ENCODE measurements around the gene ATP1B4.

Gene ATP1B4

DNA sequence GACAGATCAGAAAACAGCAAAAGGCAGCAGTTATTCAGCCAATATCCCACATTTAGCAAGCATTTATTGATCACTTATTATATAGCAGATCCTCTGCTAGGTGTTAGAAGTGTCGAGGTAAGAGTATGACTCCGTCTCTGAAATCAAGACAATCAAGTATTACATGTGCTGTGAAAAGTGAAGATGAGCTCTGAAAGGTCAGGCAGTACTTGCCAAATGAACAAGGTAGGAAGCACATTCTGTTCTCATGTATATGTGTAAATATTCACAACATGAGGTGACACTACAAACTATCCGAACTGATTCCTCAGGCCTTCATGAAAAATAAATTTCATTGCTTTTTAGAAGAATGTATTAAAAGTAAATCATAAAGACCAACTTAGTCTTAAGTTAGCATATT lies 15.3 kb downstream of the ATP1B4 start:
- DNase-seq (ENCODE audit: low spot score): no peak

GRCh38 chrX:120377715-120378114 lies 15.8 kb downstream of the ATP1B4 start:
- DNase-seq (ENCODE audit: low spot score): no peak

GRCh38 chrX:120378570-120378969 lies 16.7 kb downstream of the ATP1B4 start:
- no peak for DNase-seq (ENCODE audit: low spot score)

DNA sequence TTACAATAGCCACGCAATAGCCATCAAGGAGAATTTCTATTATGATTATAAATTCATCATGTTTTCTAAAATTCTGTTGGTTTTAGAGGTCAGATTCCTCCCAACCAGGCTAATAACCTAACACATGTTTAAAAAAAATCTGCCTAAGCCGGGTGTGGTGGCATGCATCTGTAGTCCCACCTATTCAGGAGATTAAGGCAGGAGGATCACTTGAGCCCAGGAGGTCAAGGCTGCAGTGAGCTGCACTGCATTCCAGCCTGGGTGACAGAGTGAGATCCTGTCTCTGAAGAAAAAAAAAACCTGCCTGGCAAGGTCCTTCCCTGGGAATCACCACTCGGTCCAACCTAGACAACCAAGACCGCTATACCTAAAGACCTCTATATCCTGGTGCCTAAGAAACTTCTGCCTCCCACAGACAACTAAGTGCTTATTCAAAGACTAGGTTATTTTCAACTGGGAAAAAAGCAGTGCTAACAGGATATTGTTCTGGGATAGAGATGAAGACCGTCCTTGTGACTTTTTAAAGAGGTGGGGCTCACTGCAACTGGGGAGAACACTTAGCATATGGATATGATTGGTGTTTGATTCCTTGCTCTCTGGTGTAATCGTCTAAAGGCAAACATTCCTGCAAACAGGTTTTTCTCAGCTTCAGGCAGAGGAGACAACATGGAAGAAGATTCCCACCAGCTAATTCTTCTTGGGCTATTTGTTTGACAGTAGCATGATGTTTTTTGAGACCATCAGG lies 18.2 kb downstream of the ATP1B4 start:
- no peak for DNase-seq (ENCODE audit: low spot score)

DNA sequence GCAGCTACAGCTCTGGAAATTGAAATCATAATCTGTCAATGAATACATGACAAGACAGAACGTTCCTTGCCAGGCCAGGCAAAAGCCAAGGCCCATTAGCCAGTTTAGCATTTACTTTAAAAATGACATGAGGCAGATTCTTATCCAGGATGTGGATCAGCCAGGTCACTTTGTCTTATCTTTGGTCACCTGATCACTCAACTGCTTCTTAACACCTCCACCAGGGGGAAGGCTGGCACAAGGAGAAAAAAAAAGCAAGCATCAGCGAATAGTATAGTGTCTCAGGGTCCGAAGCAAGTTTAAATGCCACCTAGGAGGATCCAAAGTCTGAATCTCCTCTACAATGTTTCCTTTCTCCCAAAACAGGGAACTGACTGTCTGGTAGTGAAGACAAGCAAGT lies 18.8 kb downstream of the ATP1B4 start:
- DNase-seq (ENCODE audit: low spot score): no peak

- DNase-seq (ENCODE audit: low spot score): no peak
These were observed 39.4 kb downstream of the ATP1B4 start for GRCh38 chrX:120401301-120401700.

DNA sequence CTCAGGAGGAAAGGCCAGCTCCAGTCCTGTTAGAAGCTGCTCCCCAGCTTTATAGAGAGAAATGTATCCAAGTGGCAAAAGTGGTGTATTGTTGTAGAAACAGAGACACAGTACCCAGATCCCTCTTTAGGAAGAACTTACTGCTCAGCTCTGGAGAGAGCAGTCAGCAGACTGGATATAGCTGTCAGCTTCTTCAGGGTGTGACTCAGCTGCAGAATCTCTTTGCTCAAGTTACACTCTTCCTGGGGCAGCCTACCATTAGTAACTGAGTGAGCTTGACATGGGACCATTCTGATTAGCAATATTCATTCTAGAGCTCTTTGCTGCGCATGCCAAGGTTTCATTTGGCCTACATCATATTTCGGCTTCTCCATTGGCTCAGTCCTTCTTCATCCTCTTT lies 40.5 kb downstream of the ATP1B4 start:
- no peak for DNase-seq (ENCODE audit: low spot score)

- no peak for DNase-seq (ENCODE audit: low spot score)
These were observed 44.7 kb downstream of the ATP1B4 start for GRCh38 chrX:120406638-120407037.

GRCh38 chrX:120408168-120408567 lies 46.3 kb downstream of the ATP1B4 start:
- no peak for DNase-seq (ENCODE audit: low spot score)

DNA sequence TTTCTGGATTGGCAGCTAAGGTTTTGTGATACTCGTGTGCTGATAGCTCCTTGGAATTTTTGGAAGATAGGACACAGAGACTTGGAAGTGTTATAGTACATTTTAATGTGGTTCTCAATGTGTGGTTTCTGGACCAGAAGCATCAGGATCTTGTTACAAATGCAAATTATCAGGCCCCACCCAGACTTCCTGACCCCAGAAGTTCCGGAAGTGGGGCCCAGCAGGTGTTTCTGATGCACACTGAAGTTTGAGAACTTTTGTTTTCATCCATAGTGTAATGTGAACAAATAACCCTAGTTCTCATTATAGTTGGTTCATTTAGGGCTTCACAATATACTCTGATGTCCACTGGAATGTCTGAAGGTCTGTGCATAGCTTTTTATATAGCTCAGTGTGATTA lies 57.6 kb downstream of the ATP1B4 start:
- DNase-seq (ENCODE audit: low spot score): no peak

DNA sequence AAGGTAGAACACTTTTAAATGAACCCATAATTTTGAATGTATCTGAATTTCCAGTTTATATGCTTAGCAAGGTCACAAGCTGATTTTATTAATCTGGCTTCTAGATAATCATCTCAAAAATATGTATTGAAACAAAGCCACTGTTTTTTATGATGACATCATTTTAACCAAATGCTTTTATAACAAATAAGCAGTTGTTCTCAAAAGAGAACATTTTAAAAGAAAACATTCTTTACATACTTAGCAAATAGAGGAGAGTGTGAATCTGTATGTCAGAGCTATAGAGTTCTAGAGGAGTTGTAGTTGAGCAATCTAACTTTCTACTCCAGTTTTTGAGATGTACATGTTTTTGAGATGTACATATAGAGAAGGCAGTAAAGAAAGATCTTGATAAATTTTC lies 64.7 kb downstream of the ATP1B4 start:
- no peak for DNase-seq (ENCODE audit: low spot score)

DNA sequence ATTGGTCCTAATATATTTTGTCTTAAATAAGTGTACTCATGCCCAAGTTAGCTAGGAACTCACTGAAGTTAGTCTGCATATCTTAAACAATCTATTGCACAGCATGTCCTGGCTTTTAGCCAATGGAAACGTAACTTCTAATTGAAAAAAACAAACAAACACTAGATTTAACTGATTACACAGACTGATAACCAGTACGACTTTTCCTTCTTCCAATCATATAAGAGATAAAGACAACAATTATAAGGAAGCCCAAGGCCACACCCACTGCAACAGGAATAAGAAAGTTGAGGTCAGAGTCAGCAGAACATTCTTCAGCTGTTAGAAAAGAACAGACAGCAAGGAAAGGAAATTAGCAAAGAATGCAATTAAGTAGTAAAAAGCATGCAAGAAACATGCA lies 66.4 kb downstream of the ATP1B4 start:
- no peak for DNase-seq (ENCODE audit: low spot score)

- no peak for DNase-seq (ENCODE audit: low spot score)
These were observed 68.1 kb downstream of the ATP1B4 start for GRCh38 chrX:120429776-120430540.

All from ecto neural progenitor cell (in vitro differentiated cells).